SK-N-SH treated with all-trans-retinoic acid at 6 μM for 48 hours (cell line): ENCODE measurements around the gene SUDS3.

Source experiments
- ATAC-seq: fragments of 200-7000 bp; cut with Tn5 transposase; 3 replicates; pipeline ENCODE4 v1.9.1; 2020; ENCODE audit warnings: mild to moderate bottlenecking, moderate library complexity
- ARNTL ChIP-seq: fragments of 450-650 bp; formaldehyde crosslinking; IDR thresholded peaks from 2 replicates; pipeline ENCODE4 v1.5.0; 2020; ENCODE audit warnings: low read depth, mild to moderate bottlenecking, moderate library complexity, borderline replicate concordance
- BACH2 ChIP-seq: fragments of 250-450 bp; sonication (Bioruptor Pico); IDR thresholded peaks from 2 replicates; pipeline ENCODE4 v1.9.0; 2021; ENCODE audit warnings: mild to moderate bottlenecking, borderline replicate concordance
- CREB5 ChIP-seq: fragments of 250-450 bp; sonication (Bioruptor Pico); IDR thresholded peaks from 2 replicates; pipeline ENCODE4 v1.5.1; 2020; ENCODE audit warnings: low read depth, mild to moderate bottlenecking, moderate library complexity
- CSDC2 ChIP-seq: fragments of 250-450 bp; sonication (Bioruptor Pico); IDR thresholded peaks from 2 replicates; pipeline ENCODE4 v1.5.0; 2020; ENCODE audit warnings: mild to moderate bottlenecking, moderate library complexity
- GLIS3 ChIP-seq: fragments of 250-450 bp; sonication (Bioruptor Pico); IDR thresholded peaks from 2 replicates; pipeline ENCODE4 v1.5.0; 2020; ENCODE audit warnings: mild to moderate bottlenecking, moderate library complexity
- ISL1 ChIP-seq: fragments of 250-450 bp; sonication (Bioruptor Pico); IDR thresholded peaks from 2 replicates; pipeline ENCODE4 v2.1.2; 2022; ENCODE audit warnings: mild to moderate bottlenecking, moderate library complexity
- PATZ1 ChIP-seq: fragments of 250-450 bp; sonication (Bioruptor Pico); IDR thresholded peaks from 2 replicates; pipeline ENCODE4 v1.8.0; 2020; ENCODE audit warnings: mild to moderate bottlenecking, moderate library complexity, borderline replicate concordance
- PPARA ChIP-seq: fragments of 250-450 bp; sonication (Bioruptor Pico); IDR thresholded peaks from 2 replicates; pipeline ENCODE4 v1.5.0; 2020; ENCODE audit warnings: mild to moderate bottlenecking, borderline replicate concordance
- RARB ChIP-seq: fragments of 250-450 bp; sonication (Bioruptor Pico); IDR thresholded peaks from 2 replicates; pipeline ENCODE4 v1.8.0; 2021; ENCODE audit warnings: mild to moderate bottlenecking, moderate library complexity
- SNAI2 ChIP-seq: fragments of 250-450 bp; sonication (Bioruptor Pico); IDR thresholded peaks from 2 replicates; pipeline ENCODE4 v1.5.0; 2020; ENCODE audit warnings: mild to moderate bottlenecking, moderate library complexity
- TOX ChIP-seq: fragments of 250-450 bp; sonication (Bioruptor Pico); IDR thresholded peaks from 2 replicates; pipeline ENCODE4 v1.8.0; 2021; ENCODE audit warnings: mild to moderate bottlenecking, moderate library complexity, borderline replicate concordance
- ZC3H10 ChIP-seq: fragments of 250-450 bp; sonication (Bioruptor Pico); IDR thresholded peaks from 2 replicates; pipeline ENCODE4 v1.5.1; 2021; ENCODE audit warnings: mild to moderate bottlenecking, moderate library complexity
- ZFP30 ChIP-seq: fragments of 450-650 bp; formaldehyde crosslinking; IDR thresholded peaks from 2 replicates; pipeline ENCODE4 v1.5.0; 2022; ENCODE audit warnings: mild to moderate bottlenecking, moderate library complexity
- ZNF565 ChIP-seq: fragments of 450-650 bp; formaldehyde crosslinking; conservative IDR thresholded peaks from 2 replicates; pipeline ENCODE4 v1.5.0; 2020; ENCODE audit warnings: low read depth, mild to moderate bottlenecking, moderate library complexity
- ZNF8 ChIP-seq: fragments of 450-650 bp; formaldehyde crosslinking; IDR thresholded peaks from 2 replicates; pipeline ENCODE4 v1.5.0; 2020; ENCODE audit warnings: mild to moderate bottlenecking, moderate library complexity
- TF ChIP-seq, protein P1 (sequence below): fragments of 250-450 bp; sonication (Bioruptor Pico); IDR thresholded peaks from 2 replicates; pipeline ENCODE4 v1.5.0; 2020; ENCODE audit warnings: mild to moderate bottlenecking, moderate library complexity
- TF ChIP-seq, protein P2 (sequence below): fragments of 250-450 bp; sonication (Bioruptor Pico); IDR thresholded peaks from 2 replicates; pipeline ENCODE4 v1.5.1; 2021; ENCODE audit warnings: mild to moderate bottlenecking, moderate library complexity
- TF ChIP-seq, protein P3 (sequence below): fragments of 250-450 bp; sonication (Bioruptor Pico); IDR thresholded peaks from 2 replicates; pipeline ENCODE4 v1.8.0; 2021; ENCODE audit warnings: low read depth, mild to moderate bottlenecking, moderate library complexity, borderline replicate concordance

Gene SUDS3

DNA sequence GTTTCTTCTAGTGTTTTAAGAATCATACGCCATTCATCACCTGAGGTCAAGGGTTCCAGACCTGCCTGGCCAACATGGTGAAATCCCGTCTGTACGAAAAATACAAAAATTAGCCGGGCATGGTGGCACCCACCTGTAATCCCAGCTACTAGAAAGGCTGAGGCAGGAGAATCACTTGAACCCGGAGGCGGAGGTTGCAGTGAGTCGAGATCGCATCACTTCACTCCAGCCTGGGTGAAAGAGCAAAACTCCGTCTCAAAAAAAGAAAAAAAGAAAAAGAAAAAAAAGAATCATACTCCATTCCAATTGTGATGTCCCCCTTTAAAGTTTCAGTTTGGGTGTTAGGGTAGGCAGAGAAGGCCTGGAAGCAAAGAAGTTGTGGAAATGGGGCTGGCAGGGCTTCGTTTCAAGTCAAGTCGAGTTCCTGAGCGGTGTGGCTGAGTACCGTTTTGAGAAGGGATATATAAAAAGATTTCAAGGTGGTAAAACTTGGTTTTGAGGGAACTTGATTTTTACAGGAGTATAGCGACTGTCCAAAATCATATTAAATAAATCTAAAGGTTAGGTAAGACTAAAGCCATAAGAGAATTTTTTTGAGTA is 2.1 kb upstream of the SUDS3 start:
- no peak for ATAC-seq
- TF ChIP-seq ZNF8 (no peak), ZFP30 (CRISPR knock-in tag) (no peak)

DNA sequence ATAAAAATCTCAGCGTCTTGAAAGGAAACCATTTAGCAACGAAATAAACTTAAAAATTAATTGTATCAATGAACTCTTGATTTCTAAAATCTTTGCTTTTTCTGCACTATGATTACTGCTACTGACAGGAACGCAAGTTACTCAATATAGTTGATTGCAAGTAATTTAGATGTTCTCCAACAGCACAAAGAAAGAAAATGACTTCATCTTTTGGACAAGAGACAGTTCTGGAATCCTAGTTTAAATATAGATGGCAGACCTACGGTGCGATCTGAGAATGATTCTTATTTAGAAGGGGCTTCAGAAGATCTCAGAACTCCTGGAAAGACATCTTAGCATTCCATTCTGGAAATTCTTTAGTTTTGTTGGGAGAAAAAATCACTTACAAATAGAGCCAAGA is 1.4 kb upstream of the SUDS3 start:
- no peak for ATAC-seq
- no peak for TF ChIP-seq RARB
- no peak for TF ChIP-seq ZNF8
- no peak for TF ChIP-seq CREB5 (CRISPR knock-in tag)
- no peak for TF ChIP-seq SNAI2 (CRISPR knock-in tag)
- no peak for TF ChIP-seq PATZ1 (CRISPR knock-in tag)
- TF ChIP-seq, protein P1, sequence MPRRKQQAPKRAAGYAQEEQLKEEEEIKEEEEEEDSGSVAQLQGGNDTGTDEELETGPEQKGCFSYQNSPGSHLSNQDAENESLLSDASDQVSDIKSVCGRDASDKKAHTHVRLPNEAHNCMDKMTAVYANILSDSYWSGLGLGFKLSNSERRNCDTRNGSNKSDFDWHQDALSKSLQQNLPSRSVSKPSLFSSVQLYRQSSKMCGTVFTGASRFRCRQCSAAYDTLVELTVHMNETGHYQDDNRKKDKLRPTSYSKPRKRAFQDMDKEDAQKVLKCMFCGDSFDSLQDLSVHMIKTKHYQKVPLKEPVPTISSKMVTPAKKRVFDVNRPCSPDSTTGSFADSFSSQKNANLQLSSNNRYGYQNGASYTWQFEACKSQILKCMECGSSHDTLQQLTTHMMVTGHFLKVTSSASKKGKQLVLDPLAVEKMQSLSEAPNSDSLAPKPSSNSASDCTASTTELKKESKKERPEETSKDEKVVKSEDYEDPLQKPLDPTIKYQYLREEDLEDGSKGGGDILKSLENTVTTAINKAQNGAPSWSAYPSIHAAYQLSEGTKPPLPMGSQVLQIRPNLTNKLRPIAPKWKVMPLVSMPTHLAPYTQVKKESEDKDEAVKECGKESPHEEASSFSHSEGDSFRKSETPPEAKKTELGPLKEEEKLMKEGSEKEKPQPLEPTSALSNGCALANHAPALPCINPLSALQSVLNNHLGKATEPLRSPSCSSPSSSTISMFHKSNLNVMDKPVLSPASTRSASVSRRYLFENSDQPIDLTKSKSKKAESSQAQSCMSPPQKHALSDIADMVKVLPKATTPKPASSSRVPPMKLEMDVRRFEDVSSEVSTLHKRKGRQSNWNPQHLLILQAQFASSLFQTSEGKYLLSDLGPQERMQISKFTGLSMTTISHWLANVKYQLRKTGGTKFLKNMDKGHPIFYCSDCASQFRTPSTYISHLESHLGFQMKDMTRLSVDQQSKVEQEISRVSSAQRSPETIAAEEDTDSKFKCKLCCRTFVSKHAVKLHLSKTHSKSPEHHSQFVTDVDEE: no peak
- TF ChIP-seq ISL1 (CRISPR knock-in tag): no peak
- no peak for TF ChIP-seq BACH2 (CRISPR knock-in tag)
- TF ChIP-seq ZFP30 (CRISPR knock-in tag): no peak
- no peak for TF ChIP-seq CSDC2 (CRISPR knock-in tag)
- TF ChIP-seq GLIS3 (CRISPR knock-in tag): no peak

GRCh38 chr12:118375348-118375747 is 1.0 kb upstream of the SUDS3 start:
- ATAC-seq: no peak
- TF ChIP-seq, protein P1: no peak
- TF ChIP-seq RARB (no peak), PPARA (CRISPR knock-in tag) (no peak), ZNF565 (no peak)
- TF ChIP-seq, all 23 proteins: peak for 0

GRCh38 chr12:118377021-118377883 is 897 bp downstream of the SUDS3 start:
- peak; percentile 1; the same call in 2 of the 3 replicates for ATAC-seq
- TF ChIP-seq TOX (CRISPR knock-in tag) (no peak), ARNTL (CRISPR knock-in tag) (no peak), PATZ1 (CRISPR knock-in tag) (no peak), CREB5 (CRISPR knock-in tag) (no peak), SNAI2 (CRISPR knock-in tag) (no peak), RARB (no peak), PPARA (CRISPR knock-in tag) (no peak), ZNF8 (no peak), ZC3H10 (CRISPR knock-in tag) (no peak)
- TF ChIP-seq, protein P2, sequence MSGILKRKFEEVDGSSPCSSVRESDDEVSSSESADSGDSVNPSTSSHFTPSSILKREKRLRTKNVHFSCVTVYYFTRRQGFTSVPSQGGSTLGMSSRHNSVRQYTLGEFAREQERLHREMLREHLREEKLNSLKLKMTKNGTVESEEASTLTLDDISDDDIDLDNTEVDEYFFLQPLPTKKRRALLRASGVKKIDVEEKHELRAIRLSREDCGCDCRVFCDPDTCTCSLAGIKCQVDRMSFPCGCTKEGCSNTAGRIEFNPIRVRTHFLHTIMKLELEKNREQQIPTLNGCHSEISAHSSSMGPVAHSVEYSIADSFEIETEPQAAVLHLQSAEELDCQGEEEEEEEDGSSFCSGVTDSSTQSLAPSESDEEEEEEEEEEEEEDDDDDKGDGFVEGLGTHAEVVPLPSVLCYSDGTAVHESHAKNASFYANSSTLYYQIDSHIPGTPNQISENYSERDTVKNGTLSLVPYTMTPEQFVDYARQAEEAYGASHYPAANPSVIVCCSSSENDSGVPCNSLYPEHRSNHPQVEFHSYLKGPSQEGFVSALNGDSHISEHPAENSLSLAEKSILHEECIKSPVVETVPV (CRISPR knock-in tag): no peak
- TF ChIP-seq, protein P3, sequence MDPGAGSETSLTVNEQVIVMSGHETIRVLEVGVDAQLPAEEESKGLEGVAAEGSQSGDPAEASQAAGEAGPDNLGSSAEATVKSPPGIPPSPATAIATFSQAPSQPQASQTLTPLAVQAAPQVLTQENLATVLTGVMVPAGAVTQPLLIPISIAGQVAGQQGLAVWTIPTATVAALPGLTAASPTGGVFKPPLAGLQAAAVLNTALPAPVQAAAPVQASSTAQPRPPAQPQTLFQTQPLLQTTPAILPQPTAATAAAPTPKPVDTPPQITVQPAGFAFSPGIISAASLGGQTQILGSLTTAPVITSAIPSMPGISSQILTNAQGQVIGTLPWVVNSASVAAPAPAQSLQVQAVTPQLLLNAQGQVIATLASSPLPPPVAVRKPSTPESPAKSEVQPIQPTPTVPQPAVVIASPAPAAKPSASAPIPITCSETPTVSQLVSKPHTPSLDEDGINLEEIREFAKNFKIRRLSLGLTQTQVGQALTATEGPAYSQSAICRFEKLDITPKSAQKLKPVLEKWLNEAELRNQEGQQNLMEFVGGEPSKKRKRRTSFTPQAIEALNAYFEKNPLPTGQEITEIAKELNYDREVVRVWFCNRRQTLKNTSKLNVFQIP: no peak
